H1 (cell line): Measurements from ENCODE around the gene CAMTA1.

Source experiments
- BRCA1 ChIP-seq: IDR thresholded peaks from 2 replicates; pipeline ENCODE4 v1.6.1; 2012; ENCODE audit warnings: low read depth, low read length, improper control_type of control experiment
- EZH2 ChIP-seq: fragments of 200-600 bp; sonication (generic); IDR thresholded peaks from 2 replicates; pipeline ENCODE4 v1.7.1; 2012; ENCODE audit warnings: low read depth, mild to moderate bottlenecking, moderate library complexity, low read length, inconsistent platforms; ENCODE audit not compliant: severe bottlenecking
- SP2 ChIP-seq: IDR thresholded peaks from 2 replicates; pipeline ENCODE4 v1.6.1; 2012; ENCODE audit warnings: mild to moderate bottlenecking, low read length, inconsistent platforms
- TF ChIP-seq, protein P1 (sequence below), 3 experiments: IDR thresholded peaks; 1 replicate in 2 of 3; 2 replicates in 1 of 3; pipeline versions ENCODE4 v1.5.1 to v1.6.1; 2011; ENCODE audit warnings: low read length in 3 of 3, mild to moderate bottlenecking in 3 of 3, inconsistent platforms in 2 of 3, low read depth in 1 of 3, moderate library complexity in 1 of 3; ENCODE audit not compliant: insufficient read depth in 1 of 3; ENCODE audit errors: control extremely low read depth in 1 of 3

GRCh38 chr1:7111853-7112252, 326.6 kb downstream of the CAMTA1 start:
- TF ChIP-seq, protein P1, sequence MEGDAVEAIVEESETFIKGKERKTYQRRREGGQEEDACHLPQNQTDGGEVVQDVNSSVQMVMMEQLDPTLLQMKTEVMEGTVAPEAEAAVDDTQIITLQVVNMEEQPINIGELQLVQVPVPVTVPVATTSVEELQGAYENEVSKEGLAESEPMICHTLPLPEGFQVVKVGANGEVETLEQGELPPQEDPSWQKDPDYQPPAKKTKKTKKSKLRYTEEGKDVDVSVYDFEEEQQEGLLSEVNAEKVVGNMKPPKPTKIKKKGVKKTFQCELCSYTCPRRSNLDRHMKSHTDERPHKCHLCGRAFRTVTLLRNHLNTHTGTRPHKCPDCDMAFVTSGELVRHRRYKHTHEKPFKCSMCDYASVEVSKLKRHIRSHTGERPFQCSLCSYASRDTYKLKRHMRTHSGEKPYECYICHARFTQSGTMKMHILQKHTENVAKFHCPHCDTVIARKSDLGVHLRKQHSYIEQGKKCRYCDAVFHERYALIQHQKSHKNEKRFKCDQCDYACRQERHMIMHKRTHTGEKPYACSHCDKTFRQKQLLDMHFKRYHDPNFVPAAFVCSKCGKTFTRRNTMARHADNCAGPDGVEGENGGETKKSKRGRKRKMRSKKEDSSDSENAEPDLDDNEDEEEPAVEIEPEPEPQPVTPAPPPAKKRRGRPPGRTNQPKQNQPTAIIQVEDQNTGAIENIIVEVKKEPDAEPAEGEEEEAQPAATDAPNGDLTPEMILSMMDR (IDR thresholded peaks at IDR 0.05; ENCODE audit: control extremely low read depth in 1 of 3, insufficient read depth in 1 of 3, low read depth in 1 of 3, low read length in 3 of 3): no peak; a peak in 1 of 4 replicates
- TF ChIP-seq SP2 (no peak), BRCA1 (no peak), EZH2 (no peak)
